ENCODE data around the gene DUSP22. TPM values are rescaled to one million over a fixed set of nuclear protein-coding genes. Genes with fewer than 3 reads are reported as not detected.

Gene DUSP22
- total RNA-seq, 1 experiment from 2014 or later, result 10.5 TPM

DNA sequence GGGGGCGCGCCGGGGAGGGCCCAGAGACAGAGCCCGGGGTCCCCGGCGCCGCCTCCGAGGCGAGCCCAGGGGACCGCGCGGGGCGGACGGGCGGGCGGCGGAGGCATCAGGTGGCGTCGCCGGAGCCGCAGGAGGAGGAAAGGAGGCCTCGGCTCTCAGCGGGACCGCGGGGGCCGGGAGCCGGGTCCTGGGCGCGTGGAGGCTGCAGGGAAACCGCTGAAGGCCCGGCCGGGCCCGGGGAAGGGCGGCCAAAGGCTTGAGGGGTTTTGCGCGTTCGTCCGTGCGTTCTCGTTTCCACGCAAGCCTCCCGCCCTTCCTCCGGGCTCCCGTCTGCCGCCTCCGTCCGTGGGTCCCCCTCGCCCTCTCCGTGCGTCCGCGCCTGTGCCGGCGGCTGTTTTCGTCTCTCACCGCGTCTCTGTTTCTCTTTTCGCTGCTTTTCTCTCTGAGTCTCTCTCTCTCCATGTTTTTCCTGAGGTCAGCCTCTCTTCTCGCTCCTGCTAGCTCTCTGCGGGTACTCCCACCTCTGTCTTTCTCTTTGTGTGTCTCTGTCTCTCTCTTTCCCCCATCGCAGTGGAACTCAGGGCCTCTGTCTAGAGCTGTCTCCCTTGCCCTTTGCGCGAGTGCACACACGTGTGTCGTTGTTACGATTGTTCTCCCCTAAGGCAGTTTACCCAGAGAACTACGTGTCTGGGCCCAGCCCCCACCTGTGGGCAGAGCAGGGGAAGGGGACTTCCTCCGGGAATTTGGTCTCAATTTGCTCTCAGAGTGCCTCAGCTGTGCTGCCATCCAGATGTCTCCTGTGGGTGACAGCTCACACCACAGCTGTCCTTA is 101.3 kb downstream of the DUSP22 start:
- no peak for DNase-seq (ENCODE audit: low read depth)

DNA sequence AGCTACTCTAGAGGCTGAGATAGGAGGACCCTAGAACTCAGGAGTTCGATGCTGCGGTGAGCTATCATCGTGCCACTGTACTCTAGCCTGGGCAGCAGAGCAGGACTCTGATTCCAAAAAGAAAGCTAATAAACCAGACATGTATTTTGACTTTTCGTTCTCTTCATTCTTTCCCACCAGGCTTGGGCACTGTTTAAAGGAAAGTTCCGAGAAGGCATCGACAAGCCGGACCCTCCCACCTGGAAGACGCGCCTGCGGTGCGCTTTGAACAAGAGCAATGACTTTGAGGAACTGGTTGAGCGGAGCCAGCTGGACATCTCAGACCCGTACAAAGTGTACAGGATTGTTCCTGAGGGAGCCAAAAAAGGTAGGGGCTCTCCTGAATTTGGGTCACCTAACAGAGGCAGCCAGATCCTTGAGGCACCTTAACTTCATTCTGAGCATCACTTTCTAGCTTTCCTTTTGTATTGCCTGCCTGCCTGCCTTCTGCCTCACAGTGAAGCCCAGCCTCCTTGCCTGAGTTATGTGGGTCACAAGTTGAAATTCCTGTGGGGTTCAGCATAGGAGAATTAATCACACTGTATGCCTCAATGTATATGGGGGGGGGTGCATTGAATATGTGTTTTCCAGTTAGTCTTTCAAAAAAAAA is 102.5 kb downstream of the DUSP22 start:
- DNase-seq (ENCODE audit: low read depth), result no peak

GRCh38 chr6:395432-396125 is 103.3 kb downstream of the DUSP22 start:
- no peak for DNase-seq (ENCODE audit: low read depth)

GRCh38 chr6:396126-396520 is 103.8 kb downstream of the DUSP22 start:
- peak; percentile 15 for DNase-seq (ENCODE audit: low read depth)

DNA sequence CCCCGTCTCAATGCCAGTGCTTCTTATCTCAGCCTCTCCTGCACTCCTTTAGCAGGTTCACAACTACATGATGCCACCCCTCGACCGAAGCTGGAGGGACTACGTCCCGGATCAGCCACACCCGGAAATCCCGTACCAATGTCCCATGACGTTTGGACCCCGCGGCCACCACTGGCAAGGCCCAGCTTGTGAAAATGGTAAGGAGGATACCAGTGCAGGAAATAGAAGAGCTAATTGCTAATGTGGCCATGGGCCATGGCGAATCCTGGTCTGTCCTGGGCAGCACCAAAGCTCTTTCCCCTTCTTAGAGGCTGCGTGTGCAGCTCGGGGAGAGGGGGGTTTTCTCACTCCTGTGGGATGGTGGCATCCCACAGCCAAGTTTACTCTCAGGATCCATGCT is 104.8 kb downstream of the DUSP22 start:
- DNase-seq (ENCODE audit: low read depth), result no peak

GRCh38 chr6:397604-398003 is 105.3 kb downstream of the DUSP22 start:
- DNase-seq (ENCODE audit: low read depth), result no peak

DNA sequence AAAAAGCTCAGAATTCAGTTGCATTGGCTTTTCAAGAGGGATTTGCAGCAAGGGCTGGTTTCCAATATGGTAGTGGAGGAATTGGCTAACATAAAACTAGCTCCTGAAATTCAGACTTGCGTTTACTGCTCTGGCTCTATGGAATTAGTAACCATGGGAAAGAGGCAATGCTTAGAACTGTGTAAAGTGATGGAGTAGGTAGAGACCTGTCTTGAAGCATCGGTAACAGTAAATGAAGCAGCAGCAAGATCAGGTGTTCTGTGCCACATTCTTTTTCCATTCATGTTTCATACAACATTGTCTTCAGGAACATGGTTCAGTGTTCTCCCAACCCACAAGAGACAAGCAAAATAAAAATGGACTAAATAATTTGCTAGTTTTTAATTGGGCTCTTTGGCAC is 105.8 kb downstream of the DUSP22 start:
- DNase-seq (ENCODE audit: low read depth), result no peak

DNA sequence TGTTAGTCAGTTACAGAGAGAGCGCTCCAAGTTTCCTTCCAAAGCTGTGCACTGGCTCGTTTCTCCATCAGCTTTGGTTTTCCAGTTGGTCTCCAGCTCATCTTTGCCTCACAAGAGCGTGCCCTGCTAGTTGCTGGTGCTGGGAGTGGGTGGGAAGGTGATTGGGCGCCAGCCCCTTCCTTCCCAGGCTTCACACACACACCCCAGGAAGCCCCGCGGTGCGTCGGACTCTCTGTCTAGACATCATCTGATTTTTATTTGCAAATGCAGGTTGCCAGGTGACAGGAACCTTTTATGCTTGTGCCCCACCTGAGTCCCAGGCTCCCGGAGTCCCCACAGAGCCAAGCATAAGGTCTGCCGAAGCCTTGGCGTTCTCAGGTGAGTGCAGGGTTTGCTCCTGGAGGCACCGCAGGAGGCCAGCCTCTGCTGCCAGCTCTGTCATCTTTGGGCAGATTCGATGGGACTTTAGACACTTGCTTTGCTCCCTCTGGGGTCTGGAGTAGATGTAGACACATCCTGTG is 106.3 kb downstream of the DUSP22 start:
- no peak for DNase-seq (ENCODE audit: low read depth)

DNA sequence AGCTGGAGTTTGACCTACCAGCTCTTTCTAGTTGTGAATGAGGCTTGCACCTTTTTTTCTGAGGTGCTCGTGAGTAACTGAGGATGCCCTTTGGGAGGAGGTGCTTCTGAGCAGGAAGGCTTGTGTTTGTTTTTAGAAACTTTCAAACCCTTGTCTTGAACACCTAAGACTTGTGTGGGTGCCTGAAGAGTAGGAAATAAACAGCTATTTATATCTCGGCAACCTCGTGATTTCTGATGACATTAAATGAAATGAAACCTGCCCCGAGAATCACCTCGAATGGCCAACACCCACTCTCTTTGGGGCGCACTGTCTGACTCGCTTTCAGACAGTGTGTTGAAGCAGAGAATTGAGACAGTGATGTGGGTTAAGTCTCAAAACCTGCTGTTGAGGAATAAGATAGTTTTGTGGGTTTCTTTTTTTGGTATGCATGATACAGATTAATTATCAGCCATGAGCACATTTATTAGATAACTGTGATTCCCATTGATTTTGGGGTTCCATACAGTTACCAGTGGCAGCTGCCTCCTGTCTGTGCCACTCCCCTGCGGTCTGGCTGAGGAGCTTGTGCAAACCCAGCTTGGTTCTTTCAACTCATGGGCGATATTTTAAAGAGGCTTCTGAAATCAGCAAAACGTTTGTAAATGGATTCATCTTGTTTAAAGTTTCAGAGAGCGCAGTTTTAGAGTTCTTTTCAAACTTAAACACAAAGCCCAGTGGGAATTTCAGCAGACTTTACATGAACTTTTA is 107.7 kb downstream of the DUSP22 start:
- no peak for DNase-seq (ENCODE audit: low read depth)

DNA sequence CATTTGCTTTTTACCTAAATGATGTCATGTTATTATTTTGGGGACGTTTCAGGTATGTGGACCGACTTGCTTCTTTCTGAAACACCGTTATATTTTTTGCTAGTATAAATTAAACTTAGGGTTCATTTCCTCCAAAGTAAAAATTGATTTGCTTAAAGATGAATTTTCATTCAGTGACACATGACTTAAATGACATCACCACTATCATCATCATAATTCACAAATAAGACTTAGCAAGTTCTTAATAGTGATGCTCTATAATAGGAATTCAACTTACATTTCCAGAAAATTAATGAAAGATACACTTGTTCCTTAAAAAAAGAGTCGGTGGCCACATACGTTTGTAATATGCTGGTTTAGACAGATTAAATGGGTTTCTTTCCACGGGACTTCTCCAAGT is 108.5 kb downstream of the DUSP22 start:
- DNase-seq (ENCODE audit: low read depth), result no peak

Other genes with a start within 250 kb of the DUSP22 start
- gene IRF4, start 99.3 kb downstream of the DUSP22 start, total RNA-seq (2014; rRNA removed; shearing (Covaris generic)), result 0.24 and 0.39 TPM in 2 replicates

All from RPMI7951 (cell line).